Peyer's patch (tissue), 4 donors: Measurements from ENCODE around the gene CHSY1.

Experiments used
- CTCF ChIP-seq, 6 experiments: fragments of 450-650 bp in 4 of 6; fragments of 200-600 bp in 2 of 6; sonication (generic) in 1 of 6; IDR thresholded peaks; one replicate each; pipeline ENCODE4 v1.5.1; 2017 to 2019; ENCODE audit warnings: antibody characterized with exemption in 6 of 6, mild to moderate bottlenecking in 3 of 6, moderate library complexity in 1 of 6
- POLR2A ChIP-seq, 2 donors: fragments of 450-650 bp; IDR thresholded peaks; one replicate each; pipeline ENCODE4 v1.5.1; 2017; ENCODE audit warnings: antibody characterized with exemption in 2 of 2, mild to moderate bottlenecking in 2 of 2, moderate library complexity in 2 of 2

DNA sequence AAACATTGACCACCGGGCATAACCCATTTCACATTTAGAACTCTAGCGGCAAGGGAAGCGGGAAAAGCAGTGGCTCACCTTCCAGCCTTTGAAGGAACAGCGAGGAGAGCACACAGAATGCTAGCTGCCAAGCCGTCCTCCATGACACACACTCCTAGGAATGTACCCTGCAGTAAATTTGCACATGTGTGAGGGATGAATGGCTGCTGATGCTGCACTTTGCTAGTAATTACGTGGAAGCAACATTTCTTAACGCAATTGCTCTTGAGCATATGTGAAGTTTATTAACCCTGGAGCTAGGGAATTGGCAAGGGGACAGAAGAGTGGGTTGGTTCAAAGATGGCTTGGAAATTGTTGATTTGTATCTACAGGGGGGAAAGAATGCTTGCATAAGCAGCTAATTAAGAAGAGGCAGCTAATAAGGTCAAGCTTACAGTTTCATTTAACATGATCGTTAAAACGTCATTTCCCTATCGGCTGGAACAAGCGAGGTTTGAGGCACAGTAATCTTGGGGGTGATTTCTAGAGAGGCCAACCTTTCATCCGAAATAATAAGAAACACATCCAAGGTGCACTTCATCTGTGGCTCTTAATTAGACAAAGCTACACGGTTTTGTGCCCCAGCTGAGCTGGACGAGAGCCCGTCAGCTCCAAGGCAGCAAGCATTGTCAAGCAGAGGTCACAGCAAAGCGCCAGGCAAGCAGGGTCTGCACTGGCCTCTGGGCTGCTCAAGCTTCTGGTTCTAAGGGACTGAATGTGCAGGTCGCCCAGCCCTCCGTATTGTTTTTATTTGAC lies 123.4 kb downstream of the CHSY1 start:
- no peak for TF ChIP-seq POLR2A (IDR thresholded peaks at IDR 0.05)
- TF ChIP-seq CTCF (IDR thresholded peaks at IDR 0.05) = no peak
